Mammary epithelial cell (primary cell): ENCODE results near the gene ACHE.

ENCODE experiments used
- EZH2 ChIP-seq: IDR thresholded peaks from 2 replicates; pipeline ENCODE4 v1.6.1; 2012; ENCODE audit warnings: low read length, inconsistent platforms, borderline replicate concordance
- TF ChIP-seq, protein P1 (sequence below), 2 donors: IDR thresholded peaks in 1 of 2; conservative IDR thresholded peaks in 1 of 2; 2 replicates each; pipeline ENCODE4 v1.5.1; 2011 to 2012; ENCODE audit warnings: inconsistent platforms in 2 of 2, low read length in 2 of 2, mild to moderate bottlenecking in 2 of 2, control low read depth in 1 of 2, low read depth in 1 of 2; ENCODE audit not compliant: insufficient read depth in 1 of 2; ENCODE audit errors: extremely low read depth in 1 of 2

DNA sequence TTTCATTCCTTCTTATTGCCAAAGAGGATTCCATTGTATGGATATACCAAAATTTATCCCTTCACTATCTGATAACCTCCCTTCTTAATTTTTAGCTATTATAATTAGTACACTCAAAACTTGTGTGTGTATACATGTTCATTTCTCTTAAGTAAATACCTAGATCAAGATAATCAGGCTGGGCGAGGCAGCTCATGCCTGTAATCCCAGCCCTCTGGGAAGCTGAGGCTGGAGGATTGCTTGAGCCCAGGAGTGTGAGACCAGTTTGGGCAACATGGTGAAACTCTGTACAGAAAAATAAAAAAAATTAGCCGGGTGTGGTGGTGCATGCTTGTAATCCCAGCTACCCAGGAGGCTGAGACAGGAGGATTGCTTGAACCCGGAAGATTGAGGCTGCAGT lies 15.8 kb upstream of the ACHE start:
- TF ChIP-seq, protein P1, sequence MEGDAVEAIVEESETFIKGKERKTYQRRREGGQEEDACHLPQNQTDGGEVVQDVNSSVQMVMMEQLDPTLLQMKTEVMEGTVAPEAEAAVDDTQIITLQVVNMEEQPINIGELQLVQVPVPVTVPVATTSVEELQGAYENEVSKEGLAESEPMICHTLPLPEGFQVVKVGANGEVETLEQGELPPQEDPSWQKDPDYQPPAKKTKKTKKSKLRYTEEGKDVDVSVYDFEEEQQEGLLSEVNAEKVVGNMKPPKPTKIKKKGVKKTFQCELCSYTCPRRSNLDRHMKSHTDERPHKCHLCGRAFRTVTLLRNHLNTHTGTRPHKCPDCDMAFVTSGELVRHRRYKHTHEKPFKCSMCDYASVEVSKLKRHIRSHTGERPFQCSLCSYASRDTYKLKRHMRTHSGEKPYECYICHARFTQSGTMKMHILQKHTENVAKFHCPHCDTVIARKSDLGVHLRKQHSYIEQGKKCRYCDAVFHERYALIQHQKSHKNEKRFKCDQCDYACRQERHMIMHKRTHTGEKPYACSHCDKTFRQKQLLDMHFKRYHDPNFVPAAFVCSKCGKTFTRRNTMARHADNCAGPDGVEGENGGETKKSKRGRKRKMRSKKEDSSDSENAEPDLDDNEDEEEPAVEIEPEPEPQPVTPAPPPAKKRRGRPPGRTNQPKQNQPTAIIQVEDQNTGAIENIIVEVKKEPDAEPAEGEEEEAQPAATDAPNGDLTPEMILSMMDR (conservative IDR thresholded peaks at IDR 0.05 in 1 of 2, IDR thresholded peaks at IDR 0.05 in 1 of 2; ENCODE audit: extremely low read depth in 1 of 2, insufficient read depth in 1 of 2, low read depth in 1 of 2, low read length in 2 of 2) = no peak
- no peak for TF ChIP-seq EZH2
